GM23338 (cell line): ENCODE data around the gene MARK2. TPM values are rescaled to one million over a fixed set of nuclear protein-coding genes. Genes with fewer than 3 reads are reported as not detected.
"Not testable (repeated sequence)": the region's sequence is repeated elsewhere in the genome, so short reads cannot be mapped to it uniquely, and the experiment has no call there.

Experiments
- ATAC-seq: fragments of 200-7000 bp; cut with Tn5 transposase; 3 replicates; pipeline ENCODE4 v1.9.1; 2020
- DNase-seq: peaks from one replicate; pipeline ENCODE4 v3.0.0-alpha.2; 2015; ENCODE audit warnings: low spot score
- H2AFZ ChIP-seq: fragments of 200-600 bp; sonication (generic); 2 replicates; pipeline ENCODE4 v1.8.0; 2016; ENCODE audit warnings: antibody characterized with exemption, mild to moderate bottlenecking, moderate library complexity
- H3F3A ChIP-seq: fragments of 200-600 bp; sonication (generic); replicated peaks from 2 replicates; pipeline ENCODE4 v1.8.0; 2017; ENCODE audit warnings: antibody characterized with exemption, mixed run types, low read depth
- H3K27ac ChIP-seq: fragments of 200-600 bp; sonication (generic); 2 replicates; pipeline ENCODE4 v1.6.1; 2016; ENCODE audit warnings: low read depth
- H3K27me3 ChIP-seq: fragments of 200-600 bp; sonication (generic); 2 replicates; pipeline ENCODE4 v1.8.0; 2016; ENCODE audit warnings: mild to moderate bottlenecking, mixed run types, moderate library complexity; ENCODE audit not compliant: insufficient read depth
- H3K36me3 ChIP-seq: fragments of 200-600 bp; sonication (generic); 2 replicates; pipeline ENCODE4 v1.8.0; 2016; ENCODE audit warnings: mild to moderate bottlenecking; ENCODE audit not compliant: insufficient read depth
- H3K4me1 ChIP-seq: fragments of 200-600 bp; sonication (generic); 2 replicates; pipeline ENCODE4 v1.8.0; 2016; ENCODE audit warnings: mild to moderate bottlenecking, moderate library complexity; ENCODE audit not compliant: insufficient read depth
- H3K4me2 ChIP-seq: fragments of 200-600 bp; sonication (generic); 2 replicates; pipeline ENCODE4 v1.7.1; 2017; ENCODE audit warnings: mixed run types
- H3K4me3 ChIP-seq: fragments of 200-600 bp; sonication (generic); 2 replicates; pipeline ENCODE4 v1.6.1; 2016; ENCODE audit warnings: mixed run types
- H3K79me2 ChIP-seq: fragments of 200-600 bp; sonication (generic); replicated peaks from 2 replicates; pipeline ENCODE4 v1.8.0; 2017; ENCODE audit warnings: mild to moderate bottlenecking; ENCODE audit not compliant: insufficient read depth
- H3K9me2 ChIP-seq: fragments of 200-600 bp; sonication (generic); 2 replicates; pipeline ENCODE4 v1.8.0; 2017; ENCODE audit not compliant: insufficient read depth
- H4K20me1 ChIP-seq: fragments of 200-600 bp; sonication (generic); replicated peaks from 2 replicates; pipeline ENCODE4 v1.8.0; 2017; ENCODE audit warnings: mild to moderate bottlenecking; ENCODE audit not compliant: insufficient read depth
- H3K27ac Mint-ChIP-seq: 2 replicates; pipeline ENCODE4 v1.8.0; 2020; ENCODE audit warnings: inconsistent platforms, mild to moderate bottlenecking, moderate library complexity, mixed read lengths
- H3K27me3 Mint-ChIP-seq: 3 replicates; pipeline ENCODE4 v1.8.0; 2022; ENCODE audit warnings: low read depth, mild to moderate bottlenecking, moderate library complexity, mixed read lengths, inconsistent platforms; ENCODE audit not compliant: insufficient read depth, poor library complexity
- H3K36me3 Mint-ChIP-seq: 3 replicates; pipeline ENCODE4 v1.8.0; 2021; ENCODE audit warnings: low read depth, mild to moderate bottlenecking, inconsistent platforms, moderate library complexity, mixed read lengths
- H3K4me1 Mint-ChIP-seq: 3 replicates; pipeline ENCODE4 v1.8.0; 2020; ENCODE audit warnings: mild to moderate bottlenecking, inconsistent platforms, mixed read lengths
- H3K4me3 Mint-ChIP-seq: 3 replicates; pipeline ENCODE4 v1.8.0; 2021; ENCODE audit warnings: moderate library complexity, mild to moderate bottlenecking, inconsistent platforms, mixed read lengths
- H3K9me3 Mint-ChIP-seq: 3 replicates; pipeline ENCODE4 v1.8.0; 2020; ENCODE audit warnings: moderate library complexity, mild to moderate bottlenecking, inconsistent platforms, mixed read lengths
- CREB1 ChIP-seq: fragments of 250-450 bp; sonication (Bioruptor Pico); IDR thresholded peaks from 2 replicates; pipeline ENCODE4 v1.5.0; 2020; ENCODE audit warnings: low read depth, mild to moderate bottlenecking, moderate library complexity
- EZH2 ChIP-seq: fragments of 200-600 bp; sonication (generic); IDR thresholded peaks from one replicate; pipeline ENCODE4 v1.8.0; 2017; ENCODE audit warnings: antibody characterized with exemption, mild to moderate bottlenecking, low read depth; ENCODE audit not compliant: unreplicated experiment
- EZH2phosphoT487 ChIP-seq: fragments of 200-600 bp; sonication (generic); IDR thresholded peaks from one replicate; pipeline ENCODE4 v1.8.1; 2018; ENCODE audit warnings: antibody characterized with exemption; ENCODE audit not compliant: unreplicated experiment
- JUNB ChIP-seq: IDR thresholded peaks from one replicate; pipeline ENCODE4 v1.6.1; 2016; ENCODE audit warnings: antibody characterized with exemption; ENCODE audit not compliant: unreplicated experiment
- NANOG ChIP-seq: IDR thresholded peaks from 2 replicates; pipeline ENCODE4 v1.6.1; 2016; ENCODE audit warnings: antibody characterized with exemption, borderline replicate concordance
- POLR2AphosphoS5 ChIP-seq: IDR thresholded peaks from 2 replicates; pipeline ENCODE4 v1.6.1; 2016; ENCODE audit warnings: antibody characterized with exemption, low read depth
- ZNF114 ChIP-seq: fragments of 250-450 bp; sonication (Bioruptor Pico); IDR thresholded peaks from 2 replicates; pipeline ENCODE4 v1.5.0; 2020; ENCODE audit warnings: mild to moderate bottlenecking, moderate library complexity
- ZNF331 ChIP-seq: fragments of 250-450 bp; sonication (Bioruptor Pico); IDR thresholded peaks from 2 replicates; pipeline ENCODE4 v1.5.0; 2020; ENCODE audit warnings: low read depth, mild to moderate bottlenecking, moderate library complexity
- polyA plus RNA-seq: library from polyadenylated mRNA; unstranded; fragments of >200 nt; fragmentation: Nextera tagmentation; extraction: Ambion mirVana; gene quantifications from 2 replicates; pipeline ENCODE4 v1.2.1, GENCODE V29; 2016
- total RNA-seq: library from RNA; depleted of rRNA; stranded (reverse); fragments of >200 nt; shearing (Covaris generic); gene quantifications from 2 replicates; pipeline ENCODE4 v1.2.3, GENCODE V29; 2014
- TF ChIP-seq, protein P1 (sequence below): IDR thresholded peaks from one replicate; pipeline ENCODE4 v1.6.1; 2018; ENCODE audit warnings: antibody characterized with exemption; ENCODE audit not compliant: unreplicated experiment
- TF ChIP-seq, protein P2 (sequence below): IDR thresholded peaks from 2 replicates; pipeline ENCODE4 v1.6.1; 2016; ENCODE audit warnings: antibody characterized with exemption
- TF ChIP-seq, protein P3 (sequence below), 2 experiments: fragments of 200-600 bp in 1 of 2; sonication (generic) in 1 of 2; conservative IDR thresholded peaks; 2 replicates each; pipeline versions ENCODE4 v1.5.1 to v1.6.1; 2016 to 2017; ENCODE audit warnings: antibody characterized with exemption in 2 of 2, low read depth in 2 of 2, mild to moderate bottlenecking in 2 of 2, moderate library complexity in 1 of 2

Gene MARK2
- total and polyA plus RNA-seq, 2 experiments from 2014 or later = 18.7 to 42.6 TPM

DNA sequence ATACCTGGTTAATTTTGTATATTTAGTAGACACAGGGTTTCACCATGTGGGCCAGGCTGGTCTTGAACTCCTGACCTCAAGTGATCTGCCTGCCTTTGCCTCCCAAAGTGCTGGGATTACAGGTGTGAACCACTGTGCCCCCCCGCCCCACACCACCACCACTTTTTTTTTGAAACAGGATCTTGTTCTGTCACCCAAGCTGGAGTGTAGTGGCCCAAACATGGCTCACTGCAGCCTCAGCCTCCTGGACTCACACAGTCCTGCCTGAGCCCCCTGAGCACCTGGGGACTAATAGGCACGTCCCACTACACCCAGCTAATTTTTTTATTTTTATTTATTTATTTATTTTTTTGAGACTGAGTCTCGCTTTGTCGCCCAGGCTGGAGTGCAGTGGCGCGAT, 24.7 kb downstream of the MARK2 start:
- H3K79me2 ChIP-seq = peaks cover 92% of the 10 kb centered on the region
- not testable (repeated sequence) for H3K4me3 Mint-ChIP-seq, H3K27ac Mint-ChIP-seq, H3K4me2 ChIP-seq, H3K4me3 ChIP-seq, H3F3A ChIP-seq, ATAC-seq, DNase-seq, H3K36me3 Mint-ChIP-seq, H3K36me3 ChIP-seq, H2AFZ ChIP-seq, H3K9me3 Mint-ChIP-seq, H3K27me3 ChIP-seq, H3K9me2 ChIP-seq, H3K27ac ChIP-seq, H3K27me3 Mint-ChIP-seq
- peaks cover 41% of the 10 kb centered on the region for H3K4me1 Mint-ChIP-seq
- peaks cover 18% of the 10 kb centered on the region for H3K4me1 ChIP-seq
- peaks cover 37% of the 10 kb centered on the region for H4K20me1 ChIP-seq

DNA sequence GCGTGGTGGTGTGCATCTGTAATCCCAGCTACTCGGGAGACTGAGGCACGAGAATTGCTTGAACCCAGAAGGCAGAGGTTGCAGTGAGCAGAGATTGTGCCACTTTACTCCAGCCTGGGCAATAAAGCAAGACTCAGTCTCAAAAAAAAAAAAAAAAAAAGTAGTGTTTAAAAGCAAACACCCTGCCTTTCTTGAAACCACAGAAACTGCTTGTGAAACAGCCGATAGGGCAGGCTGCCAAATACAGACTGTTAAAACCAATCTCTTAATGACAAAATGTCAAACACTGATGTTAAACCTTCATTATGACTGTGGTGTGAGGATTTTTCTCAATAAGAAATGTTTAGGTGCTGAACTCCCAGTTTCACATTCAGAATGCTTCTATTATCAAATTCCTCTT, 27.3 kb downstream of the MARK2 start:
- Mint-ChIP-seq H3K27ac (no peak overlapping the region), H3K36me3 (peaks cover 7% of the 10 kb centered on the region; the same call in 2 of the 3 replicates), H3K27me3 (peaks cover 9% of the 10 kb centered on the region), H3K4me3 (no peak overlapping the region), H3K9me3 (no peaks in the 10 kb centered on the region), H3K4me1 (peaks cover 60% of the 10 kb centered on the region)
- Histone ChIP-seq H3K4me1 (peaks cover 25% of the 10 kb centered on the region), H3K27me3 (no peaks in the 10 kb centered on the region), H4K20me1 (peaks cover 46% of the 10 kb centered on the region), H3K4me3 (no peak overlapping the region), H3K36me3 (no peaks in the 10 kb centered on the region; the same call in 1 of the 2 replicates), H3K27ac (no peak overlapping the region), H3F3A (peaks cover 9% of the 10 kb centered on the region; the same call in 1 of the 2 replicates), H3K79me2 (peaks cover 93% of the 10 kb centered on the region), H3K4me2 (no peak overlapping the region), H2AFZ (no peak overlapping the region), H3K9me2 (no peaks in the 10 kb centered on the region)
- DNase-seq (no peak), ATAC-seq (no peak)
- TF ChIP-seq EZH2phosphoT487 (no peak), CREB1 (CRISPR knock-in tag) (no peak), ZNF331 (CRISPR knock-in tag) (no peak), JUNB (no peak), POLR2AphosphoS5 (no peak), NANOG (no peak), ZNF114 (CRISPR knock-in tag) (no peak), EZH2 (no peak)
- TF ChIP-seq, protein P1, sequence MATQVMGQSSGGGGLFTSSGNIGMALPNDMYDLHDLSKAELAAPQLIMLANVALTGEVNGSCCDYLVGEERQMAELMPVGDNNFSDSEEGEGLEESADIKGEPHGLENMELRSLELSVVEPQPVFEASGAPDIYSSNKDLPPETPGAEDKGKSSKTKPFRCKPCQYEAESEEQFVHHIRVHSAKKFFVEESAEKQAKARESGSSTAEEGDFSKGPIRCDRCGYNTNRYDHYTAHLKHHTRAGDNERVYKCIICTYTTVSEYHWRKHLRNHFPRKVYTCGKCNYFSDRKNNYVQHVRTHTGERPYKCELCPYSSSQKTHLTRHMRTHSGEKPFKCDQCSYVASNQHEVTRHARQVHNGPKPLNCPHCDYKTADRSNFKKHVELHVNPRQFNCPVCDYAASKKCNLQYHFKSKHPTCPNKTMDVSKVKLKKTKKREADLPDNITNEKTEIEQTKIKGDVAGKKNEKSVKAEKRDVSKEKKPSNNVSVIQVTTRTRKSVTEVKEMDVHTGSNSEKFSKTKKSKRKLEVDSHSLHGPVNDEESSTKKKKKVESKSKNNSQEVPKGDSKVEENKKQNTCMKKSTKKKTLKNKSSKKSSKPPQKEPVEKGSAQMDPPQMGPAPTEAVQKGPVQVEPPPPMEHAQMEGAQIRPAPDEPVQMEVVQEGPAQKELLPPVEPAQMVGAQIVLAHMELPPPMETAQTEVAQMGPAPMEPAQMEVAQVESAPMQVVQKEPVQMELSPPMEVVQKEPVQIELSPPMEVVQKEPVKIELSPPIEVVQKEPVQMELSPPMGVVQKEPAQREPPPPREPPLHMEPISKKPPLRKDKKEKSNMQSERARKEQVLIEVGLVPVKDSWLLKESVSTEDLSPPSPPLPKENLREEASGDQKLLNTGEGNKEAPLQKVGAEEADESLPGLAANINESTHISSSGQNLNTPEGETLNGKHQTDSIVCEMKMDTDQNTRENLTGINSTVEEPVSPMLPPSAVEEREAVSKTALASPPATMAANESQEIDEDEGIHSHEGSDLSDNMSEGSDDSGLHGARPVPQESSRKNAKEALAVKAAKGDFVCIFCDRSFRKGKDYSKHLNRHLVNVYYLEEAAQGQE = no peak
- TF ChIP-seq, protein P2, sequence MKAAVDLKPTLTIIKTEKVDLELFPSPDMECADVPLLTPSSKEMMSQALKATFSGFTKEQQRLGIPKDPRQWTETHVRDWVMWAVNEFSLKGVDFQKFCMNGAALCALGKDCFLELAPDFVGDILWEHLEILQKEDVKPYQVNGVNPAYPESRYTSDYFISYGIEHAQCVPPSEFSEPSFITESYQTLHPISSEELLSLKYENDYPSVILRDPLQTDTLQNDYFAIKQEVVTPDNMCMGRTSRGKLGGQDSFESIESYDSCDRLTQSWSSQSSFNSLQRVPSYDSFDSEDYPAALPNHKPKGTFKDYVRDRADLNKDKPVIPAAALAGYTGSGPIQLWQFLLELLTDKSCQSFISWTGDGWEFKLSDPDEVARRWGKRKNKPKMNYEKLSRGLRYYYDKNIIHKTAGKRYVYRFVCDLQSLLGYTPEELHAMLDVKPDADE = no peak
- TF ChIP-seq, protein P3, sequence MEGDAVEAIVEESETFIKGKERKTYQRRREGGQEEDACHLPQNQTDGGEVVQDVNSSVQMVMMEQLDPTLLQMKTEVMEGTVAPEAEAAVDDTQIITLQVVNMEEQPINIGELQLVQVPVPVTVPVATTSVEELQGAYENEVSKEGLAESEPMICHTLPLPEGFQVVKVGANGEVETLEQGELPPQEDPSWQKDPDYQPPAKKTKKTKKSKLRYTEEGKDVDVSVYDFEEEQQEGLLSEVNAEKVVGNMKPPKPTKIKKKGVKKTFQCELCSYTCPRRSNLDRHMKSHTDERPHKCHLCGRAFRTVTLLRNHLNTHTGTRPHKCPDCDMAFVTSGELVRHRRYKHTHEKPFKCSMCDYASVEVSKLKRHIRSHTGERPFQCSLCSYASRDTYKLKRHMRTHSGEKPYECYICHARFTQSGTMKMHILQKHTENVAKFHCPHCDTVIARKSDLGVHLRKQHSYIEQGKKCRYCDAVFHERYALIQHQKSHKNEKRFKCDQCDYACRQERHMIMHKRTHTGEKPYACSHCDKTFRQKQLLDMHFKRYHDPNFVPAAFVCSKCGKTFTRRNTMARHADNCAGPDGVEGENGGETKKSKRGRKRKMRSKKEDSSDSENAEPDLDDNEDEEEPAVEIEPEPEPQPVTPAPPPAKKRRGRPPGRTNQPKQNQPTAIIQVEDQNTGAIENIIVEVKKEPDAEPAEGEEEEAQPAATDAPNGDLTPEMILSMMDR (conservative IDR thresholded peaks at IDR 0.05; ENCODE audit: low read depth in 2 of 2) = no peak
